Fibroblast of villous mesenchyme (primary cell): ENCODE results near the gene PLVAP. TPM values are rescaled to one million over a fixed set of nuclear protein-coding genes. Genes with fewer than 3 reads are reported as not detected.

Experiments used
- DNase-seq: peaks from one replicate; pipeline ENCODE4 v3.0.0-alpha.2; 2010; ENCODE audit warnings: low read depth
- H3K4me3 ChIP-seq: 2 replicates; pipeline ENCODE4 v1.5.1; 2011; ENCODE audit warnings: low read depth, mild to moderate bottlenecking, low read length
- CTCF ChIP-seq: IDR thresholded peaks from 2 replicates; pipeline ENCODE4 v1.5.1; 2012; ENCODE audit warnings: low read depth, mild to moderate bottlenecking, low read length; ENCODE audit not compliant: insufficient read depth
- total RNA-seq: library from RNA; depleted of rRNA; stranded (reverse); fragments of >200 nt; gene quantifications from 2 replicates; pipeline ENCODE4 v1.2.3, GENCODE V29; 2012

The PLVAP gene
- total RNA-seq, 1 donor: not detected

- no peak for DNase-seq
- TF ChIP-seq CTCF: no peak
- peak overlapping the region; percentile 59 for H3K4me3 ChIP-seq
These were observed 42.0 kb upstream of the PLVAP start for GRCh38 chr19:17419154-17419620.

- no peak for TF ChIP-seq CTCF
- DNase-seq: peak; percentile 50
- H3K4me3 ChIP-seq: peak overlapping the region; percentile 59
These were observed 41.6 kb upstream of the PLVAP start for GRCh38 chr19:17418710-17419109.

- TF ChIP-seq CTCF: no peak
- peak; percentile 79 for DNase-seq
- no peak overlapping the region for H3K4me3 ChIP-seq
These were observed 38.0 kb upstream of the PLVAP start for GRCh38 chr19:17415121-17415520.

- TF ChIP-seq CTCF: no peak
- no peak for DNase-seq
- no peak overlapping the region for H3K4me3 ChIP-seq
These were observed 37.0 kb upstream of the PLVAP start for GRCh38 chr19:17414097-17414496.

- no peak overlapping the region for H3K4me3 ChIP-seq
- no peak for DNase-seq
- TF ChIP-seq CTCF: no peak
These were observed 34.7 kb upstream of the PLVAP start for GRCh38 chr19:17411801-17412200.

- DNase-seq: peak; percentile 83
- TF ChIP-seq CTCF: no peak
- no peak overlapping the region for H3K4me3 ChIP-seq
These were observed 32.8 kb upstream of the PLVAP start for GRCh38 chr19:17409990-17410389.

- TF ChIP-seq CTCF: no peak
- no peak for DNase-seq
- H3K4me3 ChIP-seq: peak overlapping the region; percentile 69
These were observed 29.7 kb upstream of the PLVAP start for GRCh38 chr19:17406887-17407196.
